Activated CD8-positive, alpha-beta memory T cell treated with anti-CD3 and anti-CD28 coated beads for 24 hours (primary cell): Measurements from ENCODE around the gene TEDC2.
A peak's percentile ranks its signal among the peaks of the same experiment; 100 is the strongest.
"Not testable (repeated sequence)": the region's sequence is repeated elsewhere in the genome, so short reads cannot be mapped to it uniquely, and the experiment has no call there.

Experiments
- DNase-seq: peaks from one replicate; pipeline ENCODE4 v3.0.0-alpha.2; 2020

Gene TEDC2

GRCh38 chr16:2467528-2468232, 7.8 kb downstream of the TEDC2 start:
- DNase-seq: no peak

- DNase-seq: no peak
Observed at GRCh38 chr16:2468233-2468724, 8.4 kb downstream of the TEDC2 start.

DNA sequence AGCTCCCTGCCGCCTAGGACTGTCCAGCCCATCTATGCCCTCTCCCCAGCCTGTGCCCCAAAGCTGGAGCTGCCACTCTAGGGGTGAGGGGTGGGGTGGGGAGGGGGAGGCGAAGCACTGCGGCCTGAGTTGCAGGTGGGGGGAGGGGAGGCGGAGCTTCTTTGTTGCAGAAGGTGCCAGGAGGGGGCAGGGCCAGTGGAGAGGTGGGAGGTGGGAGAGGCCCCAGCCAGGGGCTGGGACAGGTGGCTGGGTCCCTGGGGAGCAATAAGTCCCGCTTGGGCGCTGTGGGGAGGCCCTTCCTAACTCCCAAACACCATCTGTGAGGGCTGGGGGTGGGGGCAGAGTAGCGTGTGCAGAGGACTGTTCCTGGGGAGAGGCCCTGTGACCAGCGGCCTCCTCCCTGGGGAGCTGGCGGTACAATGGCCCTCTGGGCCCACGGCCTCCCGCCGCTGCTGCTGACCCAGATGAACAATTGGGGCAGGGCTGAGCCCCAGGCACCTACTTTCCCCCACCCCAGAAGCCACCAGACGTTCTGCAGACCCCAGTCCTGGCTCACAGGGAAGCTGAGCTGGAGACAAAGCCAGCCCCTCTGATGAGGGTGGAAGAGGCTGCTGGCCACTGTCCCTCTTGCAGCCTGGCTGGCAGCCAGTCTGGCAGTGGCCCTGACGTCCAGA, 9.0 kb downstream of the TEDC2 start:
- DNase-seq: no peak

DNA sequence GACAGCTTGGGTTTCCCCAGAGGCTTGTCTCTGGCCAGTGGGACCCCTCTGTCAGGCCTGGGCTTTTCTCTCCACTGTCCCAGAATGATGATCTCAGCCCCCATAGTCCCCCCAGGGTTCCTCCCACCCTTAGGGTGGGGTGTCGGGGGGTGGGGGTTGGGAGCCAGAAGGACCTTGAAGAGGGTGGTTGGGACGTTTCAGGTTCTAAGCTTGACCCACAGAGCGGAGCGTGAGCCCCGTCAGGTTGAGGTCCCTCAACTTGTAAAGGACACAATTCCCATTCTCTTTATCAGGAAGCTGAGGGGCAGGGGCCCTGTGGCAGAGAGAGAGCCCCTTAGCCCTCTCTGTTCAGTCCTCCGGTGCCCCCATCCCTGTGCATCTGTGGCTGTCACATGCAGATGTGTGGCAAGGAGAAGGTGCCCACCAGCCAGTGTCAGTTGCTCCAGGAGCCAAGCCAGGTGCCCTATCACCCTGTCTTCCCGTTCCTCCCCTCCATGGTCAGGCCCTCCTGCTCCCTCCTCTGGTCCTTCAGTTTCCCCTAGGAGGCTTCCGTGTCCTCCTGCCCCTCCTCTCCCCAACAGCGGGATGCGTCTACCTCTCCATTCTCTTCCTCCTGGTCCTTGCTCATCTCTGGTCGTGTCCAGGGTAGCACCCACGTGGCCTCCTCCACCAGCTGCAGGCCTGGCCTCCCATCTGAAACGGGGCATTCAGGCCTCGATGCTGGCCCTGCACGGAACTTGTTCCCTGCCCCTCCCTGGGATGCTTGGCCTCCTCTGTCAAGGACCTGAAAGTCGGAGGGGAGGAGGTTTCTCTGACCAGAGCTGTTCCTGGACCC, 9.7 kb downstream of the TEDC2 start:
- no peak for DNase-seq

- no peak for DNase-seq
Observed at GRCh38 chr16:2470234-2470601, 10.3 kb downstream of the TEDC2 start.

- no peak for DNase-seq
Observed at GRCh38 chr16:2470603-2471015, 10.7 kb downstream of the TEDC2 start.

DNA sequence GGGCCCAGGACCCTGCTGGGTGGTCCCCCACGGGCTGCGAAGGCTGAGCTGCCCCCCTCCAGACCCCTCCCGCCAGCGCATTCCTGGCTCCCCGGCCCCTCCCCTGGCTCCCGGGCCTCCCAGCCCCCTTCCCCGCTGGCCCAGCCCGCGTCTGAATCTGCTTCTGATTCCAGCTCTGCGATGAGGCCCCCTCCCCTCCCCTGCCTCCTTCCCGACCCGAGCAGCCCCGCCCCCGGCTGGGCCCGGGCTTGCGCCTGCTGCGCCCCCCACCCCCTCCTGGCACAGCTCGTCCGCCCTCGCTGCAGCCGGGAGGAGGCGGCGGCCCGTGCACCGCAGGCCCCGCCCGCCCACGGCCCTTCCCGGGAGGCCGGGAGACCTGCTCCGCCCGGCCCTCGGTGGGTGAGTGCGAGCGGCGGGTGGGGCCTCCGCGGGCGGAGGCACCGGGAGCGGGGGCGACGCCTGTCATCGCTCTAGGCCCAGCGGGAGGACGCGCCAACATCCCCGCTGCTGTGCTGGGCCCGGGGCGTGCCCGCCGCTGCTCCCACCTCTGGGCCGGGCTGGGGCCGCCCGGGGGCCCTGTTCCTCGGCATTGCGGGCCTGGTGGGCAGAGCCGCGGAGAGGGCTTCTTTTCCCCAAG, 11.2 kb downstream of the TEDC2 start, which contains the start of gene NTN3:
Gene NTN3 (plus strand): TSS at position 282 of the 637 bp plus-strand sequence. CDS start 405 bp downstream, outside the sequence.
- no peak for DNase-seq

DNA sequence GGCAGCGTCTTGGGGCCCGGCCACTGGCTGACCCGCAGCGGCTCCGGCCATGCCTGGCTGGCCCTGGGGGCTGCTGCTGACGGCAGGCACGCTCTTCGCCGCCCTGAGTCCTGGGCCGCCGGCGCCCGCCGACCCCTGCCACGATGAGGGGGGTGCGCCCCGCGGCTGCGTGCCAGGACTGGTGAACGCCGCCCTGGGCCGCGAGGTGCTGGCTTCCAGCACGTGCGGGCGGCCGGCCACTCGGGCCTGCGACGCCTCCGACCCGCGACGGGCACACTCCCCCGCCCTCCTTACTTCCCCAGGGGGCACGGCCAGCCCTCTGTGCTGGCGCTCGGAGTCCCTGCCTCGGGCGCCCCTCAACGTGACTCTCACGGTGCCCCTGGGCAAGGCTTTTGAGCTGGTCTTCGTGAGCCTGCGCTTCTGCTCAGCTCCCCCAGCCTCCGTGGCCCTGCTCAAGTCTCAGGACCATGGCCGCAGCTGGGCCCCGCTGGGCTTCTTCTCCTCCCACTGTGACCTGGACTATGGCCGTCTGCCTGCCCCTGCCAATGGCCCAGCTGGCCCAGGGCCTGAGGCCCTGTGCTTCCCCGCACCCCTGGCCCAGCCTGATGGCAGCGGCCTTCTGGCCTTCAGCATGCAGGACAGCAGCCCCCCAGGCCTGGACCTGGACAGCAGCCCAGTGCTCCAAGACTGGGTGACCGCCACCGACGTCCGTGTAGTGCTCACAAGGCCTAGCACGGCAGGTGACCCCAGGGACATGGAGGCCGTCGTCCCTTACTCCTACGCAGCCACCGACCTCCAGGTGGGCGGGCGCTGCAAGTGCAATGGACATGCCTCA, 12.0 kb downstream of the TEDC2 start:
- DNase-seq: no peak

GRCh38 chr16:2472488-2472864, 12.6 kb downstream of the TEDC2 start:
- no peak for DNase-seq

GRCh38 chr16:2472885-2473445, 13.1 kb downstream of the TEDC2 start:
- DNase-seq: no peak

DNA sequence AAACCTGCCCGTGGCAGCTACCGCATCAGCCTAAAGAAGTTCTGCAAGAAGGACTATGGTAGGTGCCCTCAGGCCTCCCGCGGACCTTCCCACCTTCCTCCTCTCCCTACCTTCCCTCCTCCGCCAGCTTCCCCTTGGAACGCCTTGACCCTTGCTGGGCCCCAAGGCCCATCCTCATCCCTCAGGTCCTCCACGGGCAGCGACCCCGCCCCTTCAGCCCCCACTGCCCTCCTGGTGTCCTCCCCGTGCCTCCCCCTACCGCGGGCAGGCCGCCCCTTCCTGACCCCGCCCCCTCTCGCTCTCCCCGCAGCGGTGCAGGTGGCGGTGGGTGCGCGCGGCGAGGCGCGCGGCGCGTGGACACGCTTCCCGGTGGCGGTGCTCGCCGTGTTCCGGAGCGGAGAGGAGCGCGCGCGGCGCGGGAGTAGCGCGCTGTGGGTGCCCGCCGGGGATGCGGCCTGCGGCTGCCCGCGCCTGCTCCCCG, 13.6 kb downstream of the TEDC2 start:
- peak; percentile 73 for DNase-seq

GRCh38 chr16:2473999-2474876, 14.3 kb downstream of the TEDC2 start:
- DNase-seq: peak; percentile 86

DNA sequence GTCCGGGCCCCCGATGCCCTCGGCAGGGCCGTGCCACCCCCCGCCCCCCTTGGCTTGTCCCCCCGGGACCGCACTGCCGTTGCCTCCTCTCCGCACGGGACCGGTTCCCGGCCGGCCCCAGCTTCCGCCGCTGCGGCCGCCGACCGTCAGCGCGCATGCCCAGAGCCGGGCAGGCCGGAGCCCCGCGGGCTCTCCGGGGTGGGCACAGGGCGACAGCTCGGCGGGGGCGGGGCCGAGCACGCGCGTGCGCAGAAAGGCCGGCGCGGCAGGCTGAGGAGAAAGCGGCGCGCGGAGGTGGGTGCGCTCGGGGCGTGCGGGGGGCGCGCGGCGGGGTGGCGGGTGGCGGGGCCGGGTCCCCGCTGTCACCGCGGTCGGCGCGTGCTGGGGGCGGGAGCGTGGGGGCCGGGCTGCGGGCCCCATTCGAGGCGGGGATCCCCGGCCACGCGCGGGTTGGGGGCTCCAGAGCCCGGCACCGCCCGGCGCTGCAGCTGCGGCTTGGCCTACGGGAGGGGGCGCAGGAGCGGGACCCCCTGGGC, 15.0 kb downstream of the TEDC2 start, which contains the start of gene TBC1D24:
Gene TBC1D24 (plus strand): TSS at position 251 of the 536 bp plus-strand sequence. CDS start 21,022 bp downstream, outside the sequence.
- peak; percentile 93 for DNase-seq

DNA sequence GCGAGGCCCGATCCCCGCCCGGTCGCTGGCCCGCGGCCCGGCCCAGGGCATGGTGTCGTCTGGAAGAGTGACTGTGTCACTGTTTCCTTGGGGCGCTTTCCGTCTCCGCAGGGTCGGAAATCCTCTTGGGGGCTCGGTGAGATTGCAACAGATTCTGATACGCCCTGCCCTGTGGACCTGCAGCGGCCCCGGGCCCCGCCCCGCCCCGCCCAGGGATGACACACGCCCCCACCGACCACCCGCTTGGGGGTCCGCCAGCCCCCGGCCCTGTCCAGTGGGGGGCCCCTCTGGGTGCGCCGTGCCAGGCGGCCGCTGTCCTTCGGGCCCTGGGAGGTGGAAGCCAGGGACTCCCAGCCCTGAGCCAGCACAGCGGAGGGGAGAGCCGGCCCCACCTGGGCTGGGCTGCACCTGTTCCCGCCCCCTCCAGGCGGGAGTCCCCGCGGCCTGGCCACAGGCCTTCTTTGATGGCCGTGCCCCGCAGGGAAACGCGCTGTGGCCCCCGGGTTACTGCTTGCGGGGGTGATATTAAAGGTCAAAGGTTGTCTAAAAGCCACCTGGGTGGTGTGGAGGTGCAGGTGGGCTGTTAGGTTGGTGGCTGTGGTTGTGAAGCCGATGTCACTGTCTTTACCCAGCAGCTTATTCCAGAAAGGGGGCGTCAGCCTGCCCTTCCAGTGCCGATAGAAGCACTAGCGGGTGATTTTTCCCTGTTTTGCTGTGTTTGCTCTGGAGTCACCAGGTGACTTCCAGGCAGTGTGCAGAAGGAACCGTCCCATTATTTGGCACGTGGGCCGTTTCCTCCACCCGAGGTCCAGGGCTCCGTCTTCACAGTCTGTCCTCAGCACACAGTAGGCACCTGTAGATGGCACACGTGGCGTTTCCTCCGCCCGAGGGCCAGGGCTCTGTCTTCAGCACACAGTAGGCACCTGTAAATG, 15.8 kb downstream of the TEDC2 start:
- peak; percentile 80 for DNase-seq

DNA sequence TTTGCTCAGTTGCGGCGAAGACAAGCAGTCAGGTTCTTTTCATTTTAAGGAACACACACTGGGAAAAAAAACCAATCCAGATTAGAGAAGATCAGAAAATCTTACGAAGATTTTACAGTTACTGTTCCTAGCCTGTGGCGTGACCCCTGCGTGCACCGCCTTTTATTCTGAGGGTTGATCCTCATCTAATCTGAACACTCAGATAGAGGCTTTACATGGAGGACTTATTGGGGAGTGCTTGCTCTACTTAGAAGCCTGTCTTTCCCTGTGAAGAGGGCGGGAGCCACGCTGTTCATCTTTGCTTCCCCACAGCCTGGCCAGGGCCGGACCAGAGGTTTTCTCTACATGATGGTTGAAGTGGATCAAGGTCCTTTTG, 16.4 kb downstream of the TEDC2 start:
- DNase-seq: no peak

DNA sequence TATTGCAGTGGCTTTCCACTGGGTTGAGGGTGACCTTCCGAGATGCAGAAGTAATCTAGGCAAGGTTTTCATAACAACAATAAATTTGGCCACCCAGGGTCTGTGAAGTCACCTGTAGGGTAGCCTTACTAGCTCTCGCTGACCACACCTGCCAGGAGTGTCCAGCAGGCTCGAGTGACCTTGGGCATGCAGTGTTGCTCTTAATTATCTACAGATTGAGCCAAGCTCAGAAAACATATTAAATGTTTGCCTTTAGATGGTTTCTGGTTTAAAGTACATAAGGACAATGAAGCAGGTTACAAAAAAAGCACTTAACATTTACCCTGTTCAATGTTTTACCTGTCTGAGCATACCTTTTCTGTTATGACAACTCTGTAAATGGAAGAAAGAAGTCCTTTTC, 16.8 kb downstream of the TEDC2 start:
- DNase-seq: no peak

- DNase-seq: no peak
Observed at GRCh38 chr16:2477327-2477726, 17.4 kb downstream of the TEDC2 start.

GRCh38 chr16:2478279-2478678, 18.4 kb downstream of the TEDC2 start:
- no peak for DNase-seq

DNA sequence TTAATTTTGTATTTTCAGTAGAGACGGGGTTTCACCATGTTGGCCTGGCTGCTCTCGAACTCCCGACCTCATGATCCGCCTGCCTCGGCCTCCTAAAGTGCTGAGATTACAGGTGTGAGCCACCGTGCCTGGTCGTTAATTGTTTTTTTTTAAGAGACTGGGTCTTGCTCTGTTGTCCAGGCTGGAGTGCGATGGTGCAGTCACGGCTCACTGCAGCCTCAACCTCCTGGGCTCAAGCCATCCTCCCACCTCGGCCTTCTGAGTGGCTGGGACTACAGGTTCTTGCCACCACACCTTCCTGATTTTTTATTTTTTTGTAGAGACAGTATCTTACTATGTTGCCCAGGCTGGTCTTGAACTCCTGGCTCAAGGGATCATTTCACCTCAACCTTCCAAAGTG, 20.1 kb downstream of the TEDC2 start:
- DNase-seq: not testable (repeated sequence)
